Right atrium auricular region (tissue), 2 donors: ENCODE measurements around the gene WWTR1. TPM values are rescaled to one million over a fixed set of nuclear protein-coding genes. Genes with fewer than 3 reads are reported as not detected.
A peak's percentile ranks its signal among the peaks of the same experiment; 100 is the strongest.

Source experiments
- DNase-seq: peaks from one replicate; pipeline ENCODE4 v3.0.0-alpha.2; 2019; ENCODE audit warnings: low spot score
- H3K27ac ChIP-seq, 2 donors: fragments of 200-600 bp; sonication (generic); 1 replicate in 1 of 2; 2 replicates in 1 of 2; pipeline ENCODE4 v1.5.1; 2016 to 2019
- H3K27me3 ChIP-seq, 2 donors: fragments of 200-600 bp; sonication (generic); one replicate each; pipeline versions ENCODE4 v1.5.1 to v1.6.0; 2017 to 2019
- H3K36me3 ChIP-seq: fragments of 200-600 bp; sonication (generic); one replicate; pipeline ENCODE4 v1.5.1; 2016
- H3K4me1 ChIP-seq, 2 donors: fragments of 200-600 bp; sonication (generic); one replicate each; pipeline versions ENCODE4 v1.5.1 to v1.6.0; 2017 to 2019
- H3K4me3 ChIP-seq, 2 donors: fragments of 200-600 bp; sonication (generic); 1 replicate in 1 of 2; 2 replicates in 1 of 2; pipeline ENCODE4 v1.5.1; 2017 to 2019; ENCODE audit warnings: mild to moderate bottlenecking in 1 of 2, moderate library complexity in 1 of 2
- H3K9me3 ChIP-seq, 2 donors: fragments of 200-600 bp; sonication (generic); one replicate each; pipeline ENCODE4 v1.5.1; 2019
- total RNA-seq, 2 donors: library from RNA; depleted of rRNA; stranded (reverse); fragments of >200 nt; gene quantifications; one replicate each; pipeline ENCODE4 v1.1.0, GENCODE V29; 2016
- TF ChIP-seq, protein P1 (sequence below), 2 donors: fragments of 200-600 bp; sonication (generic); IDR thresholded peaks; one replicate each; pipeline ENCODE4 v1.5.1; 2019; ENCODE audit warnings: antibody characterized with exemption in 2 of 2

The WWTR1 gene
- total RNA-seq, 2 donors from 2014 or later: 53.4 to 73.1 TPM

DNA sequence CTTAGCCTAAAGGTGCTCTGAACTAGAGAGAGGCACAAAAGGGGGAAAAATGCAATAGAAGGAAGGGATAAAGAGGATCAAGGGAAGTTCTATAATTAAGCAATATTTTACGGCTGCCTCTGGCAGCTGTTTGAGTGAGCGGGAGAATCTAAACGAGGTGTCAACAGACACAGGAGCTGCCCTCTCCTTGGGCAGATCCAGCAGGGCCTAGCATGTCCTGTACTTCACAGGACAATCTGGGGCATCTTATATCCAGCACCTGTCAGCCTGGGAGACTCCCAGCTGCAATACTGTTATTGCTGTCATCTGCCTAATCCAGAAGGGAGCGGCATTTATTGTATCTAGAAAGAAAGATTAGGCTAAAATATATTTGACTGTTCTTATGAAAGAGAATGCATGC lies 68.9 kb downstream of the WWTR1 start:
- DNase-seq: no peak
- TF ChIP-seq, protein P1, sequence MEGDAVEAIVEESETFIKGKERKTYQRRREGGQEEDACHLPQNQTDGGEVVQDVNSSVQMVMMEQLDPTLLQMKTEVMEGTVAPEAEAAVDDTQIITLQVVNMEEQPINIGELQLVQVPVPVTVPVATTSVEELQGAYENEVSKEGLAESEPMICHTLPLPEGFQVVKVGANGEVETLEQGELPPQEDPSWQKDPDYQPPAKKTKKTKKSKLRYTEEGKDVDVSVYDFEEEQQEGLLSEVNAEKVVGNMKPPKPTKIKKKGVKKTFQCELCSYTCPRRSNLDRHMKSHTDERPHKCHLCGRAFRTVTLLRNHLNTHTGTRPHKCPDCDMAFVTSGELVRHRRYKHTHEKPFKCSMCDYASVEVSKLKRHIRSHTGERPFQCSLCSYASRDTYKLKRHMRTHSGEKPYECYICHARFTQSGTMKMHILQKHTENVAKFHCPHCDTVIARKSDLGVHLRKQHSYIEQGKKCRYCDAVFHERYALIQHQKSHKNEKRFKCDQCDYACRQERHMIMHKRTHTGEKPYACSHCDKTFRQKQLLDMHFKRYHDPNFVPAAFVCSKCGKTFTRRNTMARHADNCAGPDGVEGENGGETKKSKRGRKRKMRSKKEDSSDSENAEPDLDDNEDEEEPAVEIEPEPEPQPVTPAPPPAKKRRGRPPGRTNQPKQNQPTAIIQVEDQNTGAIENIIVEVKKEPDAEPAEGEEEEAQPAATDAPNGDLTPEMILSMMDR (IDR thresholded peaks at IDR 0.05): no peak
- Histone ChIP-seq H3K4me3 (no peak overlapping the region), H3K27me3 (no peaks in the 10 kb centered on the region), H3K9me3 (no peaks in the 10 kb centered on the region), H3K4me1 (peaks cover 0 to 81% of the 10 kb centered on the region in 2 donors), H3K36me3 (no peaks in the 10 kb centered on the region), H3K27ac (peak overlapping the region; percentile 32 to 62)

DNA sequence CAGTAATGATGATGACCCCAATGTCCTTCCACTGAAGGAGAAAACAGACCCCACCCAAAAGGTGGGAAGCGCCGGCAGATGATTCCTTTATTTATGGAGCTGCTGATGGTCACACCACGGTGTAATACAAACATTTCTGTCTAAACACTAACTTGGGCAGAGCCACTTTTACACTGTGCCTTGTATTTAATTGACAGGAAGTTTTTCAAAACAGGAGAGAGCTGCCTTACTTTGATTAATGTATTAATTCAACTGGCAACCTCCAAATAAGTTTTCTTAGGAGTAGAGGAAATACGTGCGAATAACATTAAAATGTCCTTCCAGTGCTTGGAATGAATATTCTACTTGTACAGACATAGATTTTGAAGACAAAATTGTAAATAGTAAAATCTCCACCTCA lies 70.4 kb downstream of the WWTR1 start:
- DNase-seq: no peak

GRCh38 chr3:149586871-149587270 lies 71.0 kb downstream of the WWTR1 start:
- H3K9me3 ChIP-seq: no peaks in the 10 kb centered on the region
- DNase-seq: no peak
- TF ChIP-seq, protein P1 (IDR thresholded peaks at IDR 0.05): no peak
- H3K4me3 ChIP-seq: no peak overlapping the region
- H3K27me3 ChIP-seq: no peaks in the 10 kb centered on the region
- H3K4me1 ChIP-seq: peaks cover 0 to 78% of the 10 kb centered on the region in 2 donors
- H3K36me3 ChIP-seq: no peaks in the 10 kb centered on the region
- H3K27ac ChIP-seq: no peak overlapping the region

More for the DNA sequence above, 70.4 kb downstream of the WWTR1 start:
- no peaks in the 10 kb centered on the region for H3K36me3 ChIP-seq
- H3K27me3 ChIP-seq: no peaks in the 10 kb centered on the region
- H3K9me3 ChIP-seq: no peaks in the 10 kb centered on the region
- TF ChIP-seq, protein P1 (IDR thresholded peaks at IDR 0.05): no peak
- no peak overlapping the region for H3K27ac ChIP-seq
- H3K4me3 ChIP-seq: no peak overlapping the region
- H3K4me1 ChIP-seq: peaks cover 0 to 78% of the 10 kb centered on the region in 2 donors

DNA sequence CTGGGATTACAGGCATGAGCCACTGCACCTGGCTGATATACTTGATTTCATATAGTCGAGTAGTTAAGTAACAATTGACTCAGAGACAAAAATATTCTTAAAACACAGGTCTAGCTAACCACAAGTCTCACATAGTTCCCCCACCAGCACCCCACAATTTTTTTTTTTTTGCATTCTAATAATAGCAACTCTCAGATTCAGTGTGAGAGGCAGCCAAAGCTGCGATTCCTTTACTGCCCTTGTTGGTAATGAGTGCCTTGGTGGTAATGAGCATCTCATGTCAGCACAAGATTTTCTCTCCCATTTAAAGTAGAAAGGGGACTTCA lies 72.5 kb downstream of the WWTR1 start:
- TF ChIP-seq, protein P1 (IDR thresholded peaks at IDR 0.05): no peak
- Histone ChIP-seq H3K4me1 (peaks cover 0 to 80% of the 10 kb centered on the region in 2 donors), H3K4me3 (no peak overlapping the region), H3K36me3 (no peaks in the 10 kb centered on the region), H3K9me3 (no peaks in the 10 kb centered on the region), H3K27ac (no peak overlapping the region), H3K27me3 (no peaks in the 10 kb centered on the region)
- DNase-seq: no peak

- Histone ChIP-seq H3K36me3 (no peaks in the 10 kb centered on the region), H3K27ac (peak overlapping the region in 1 of 2 donors; percentile 51), H3K4me1 (peaks cover 0 to 86% of the 10 kb centered on the region in 2 donors), H3K9me3 (no peaks in the 10 kb centered on the region), H3K4me3 (no peak overlapping the region), H3K27me3 (no peaks in the 10 kb centered on the region)
- DNase-seq: no peak
- TF ChIP-seq, protein P1 (IDR thresholded peaks at IDR 0.05): no peak
Observed at GRCh38 chr3:149583921-149584635, 73.7 kb downstream of the WWTR1 start.

DNA sequence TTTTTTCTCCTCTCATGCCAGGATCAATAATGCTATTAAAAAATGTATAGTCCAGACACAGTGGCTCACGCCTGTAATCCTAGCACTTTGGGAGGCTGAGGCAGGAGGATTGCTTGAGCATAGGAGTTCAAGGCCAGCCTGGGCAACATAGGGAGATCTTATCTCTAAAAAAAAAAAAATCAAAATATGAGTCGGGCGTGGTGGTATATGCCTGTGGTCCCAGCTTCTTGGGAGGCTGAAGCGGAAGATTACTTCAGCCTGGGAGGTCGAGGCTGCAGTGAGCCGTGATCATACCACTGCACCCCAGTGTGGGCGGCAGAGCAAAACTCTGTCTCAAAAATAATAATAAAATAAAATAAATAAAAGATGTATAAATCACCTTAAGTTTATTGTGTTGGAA lies 75.4 kb downstream of the WWTR1 start:
- peak overlapping the region; percentile 17 to 41 for H3K27ac ChIP-seq
- no peaks in the 10 kb centered on the region for H3K9me3 ChIP-seq
- peaks cover 0 to 87% of the 10 kb centered on the region in 2 donors for H3K4me1 ChIP-seq

More for the DNA sequence above, 75.4 kb downstream of the WWTR1 start:
- H3K4me3 ChIP-seq: no peak overlapping the region
- no peak for DNase-seq
- TF ChIP-seq, protein P1 (IDR thresholded peaks at IDR 0.05): no peak
- H3K27me3 ChIP-seq: no peaks in the 10 kb centered on the region
- no peaks in the 10 kb centered on the region for H3K36me3 ChIP-seq
